ENCODE data around the gene ELK4.

ELK4 gene

DNA sequence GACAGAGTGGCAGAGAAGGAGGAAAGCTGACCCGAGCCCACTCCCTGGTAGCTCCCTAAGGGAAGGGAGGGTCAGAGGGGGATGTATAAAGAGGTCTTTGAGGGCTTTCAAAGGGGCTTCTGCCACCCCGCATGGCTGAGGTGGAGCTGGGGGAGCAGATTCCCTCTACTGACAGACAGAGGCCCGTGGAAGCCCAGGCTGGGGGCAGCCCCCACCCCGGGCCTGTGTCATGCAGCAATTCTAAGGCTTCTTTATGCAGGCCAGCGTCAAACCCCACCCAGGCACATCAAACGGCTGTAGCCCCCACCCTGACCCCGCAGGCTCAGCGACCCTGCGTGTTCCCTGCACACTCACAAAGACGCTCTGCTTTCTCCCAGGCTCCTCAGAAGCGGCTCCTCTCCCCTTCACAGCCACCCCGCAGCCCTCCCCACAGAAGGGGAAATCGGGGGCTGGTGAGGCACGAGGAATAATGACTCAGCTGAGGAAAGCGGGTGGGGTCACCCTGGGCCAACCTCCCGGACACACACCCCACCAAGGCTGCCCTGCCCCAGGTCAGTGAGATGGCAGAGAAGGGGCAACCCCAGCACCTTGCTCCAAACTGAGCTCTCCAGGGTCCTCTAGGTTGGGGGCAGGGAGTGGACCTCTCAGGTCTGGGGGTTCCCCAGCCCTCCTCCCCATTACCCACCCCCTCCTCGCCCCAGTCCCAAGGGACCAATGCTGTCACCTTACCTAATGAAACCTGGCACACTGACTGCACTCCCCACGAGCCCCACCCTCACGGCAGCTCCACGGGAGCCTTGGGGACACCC, 37.7 kb upstream of the ELK4 start:
- H3K9ac ChIP-seq (ENCODE audit: low read depth, low read length): peak overlapping the region; percentile 29; the same call in 1 of the 2 replicates

DNA sequence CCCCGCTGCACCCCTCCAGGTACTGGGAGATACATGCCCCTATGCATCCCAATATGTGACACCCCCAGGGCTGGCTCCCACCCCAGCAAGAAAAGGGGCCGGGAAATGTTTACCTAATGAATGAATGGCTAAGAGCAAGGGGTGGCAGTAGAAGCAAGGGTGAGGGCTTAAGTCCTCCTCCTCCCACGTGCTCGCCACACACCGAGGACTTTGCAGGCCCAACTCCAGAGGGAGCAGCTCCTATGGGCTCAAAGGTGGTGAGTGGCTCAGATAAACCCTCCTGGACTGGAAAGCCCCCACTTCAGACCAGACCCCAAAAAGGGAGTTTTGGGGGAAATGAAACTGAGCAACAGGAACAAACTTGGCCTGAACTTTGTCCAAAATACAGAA, 37.1 kb upstream of the ELK4 start:
- Histone ChIP-seq H3K4me1 (ENCODE audit: insufficient read depth, low read length) (peaks cover 55% of the 10 kb centered on the region), H3K9ac (ENCODE audit: low read depth, low read length) (peak overlapping the region; percentile 8; the same call in 1 of the 2 replicates), H3K9me3 (ENCODE audit: control insufficient read depth, insufficient read depth, low read length) (no peaks in the 10 kb centered on the region), H3K36me3 (ENCODE audit: insufficient read depth, low read length) (no peaks in the 10 kb centered on the region)

More for the DNA sequence above, 37.7 kb upstream of the ELK4 start:
- Histone ChIP-seq H3K4me1 (ENCODE audit: insufficient read depth, low read length) (peaks cover 55% of the 10 kb centered on the region), H3K9me3 (ENCODE audit: control insufficient read depth, insufficient read depth, low read length) (no peaks in the 10 kb centered on the region), H3K36me3 (ENCODE audit: insufficient read depth, low read length) (no peaks in the 10 kb centered on the region)

DNA sequence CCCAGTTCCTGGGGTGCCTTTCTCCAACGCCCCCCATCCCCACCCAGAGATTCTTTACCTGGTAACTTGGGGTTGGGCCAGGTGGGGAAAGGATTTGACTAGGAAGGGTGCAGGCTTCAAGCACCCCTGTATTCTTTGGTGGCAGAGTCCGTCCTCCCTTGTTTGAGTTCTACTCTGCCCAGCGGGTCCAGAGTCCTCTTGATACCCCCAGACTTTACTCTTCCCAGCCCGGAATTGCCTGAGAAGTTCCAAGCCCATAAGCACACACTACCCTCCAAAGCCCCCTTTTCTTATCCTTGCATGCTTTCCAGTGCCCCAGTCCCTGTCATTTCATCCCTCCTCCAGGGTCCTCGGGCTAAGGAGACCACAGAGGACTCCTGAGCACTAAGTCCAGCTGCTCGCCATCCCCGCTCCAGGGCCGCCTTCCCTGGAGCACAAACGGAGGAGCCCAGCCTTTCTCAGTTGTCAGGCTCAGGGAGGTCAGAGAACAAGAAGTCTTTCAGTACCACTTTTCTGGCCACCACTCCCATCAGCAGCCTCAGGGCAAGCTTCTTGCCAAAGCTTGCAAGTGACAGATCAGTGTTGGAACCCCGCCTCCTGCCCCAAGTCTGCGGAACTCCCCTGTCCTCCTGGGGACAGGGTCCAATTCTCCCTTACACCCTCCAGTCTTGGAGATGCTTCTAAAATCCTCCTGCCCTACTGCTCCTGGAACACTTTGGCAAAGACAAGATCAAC, 36.3 kb upstream of the ELK4 start:
- Histone ChIP-seq H3K9me3 (ENCODE audit: control insufficient read depth, insufficient read depth, low read length) (no peaks in the 10 kb centered on the region), H3K4me1 (ENCODE audit: insufficient read depth, low read length) (peaks cover 55% of the 10 kb centered on the region), H3K36me3 (ENCODE audit: insufficient read depth, low read length) (no peaks in the 10 kb centered on the region), H3K9ac (ENCODE audit: low read depth, low read length) (no peak overlapping the region)

DNA sequence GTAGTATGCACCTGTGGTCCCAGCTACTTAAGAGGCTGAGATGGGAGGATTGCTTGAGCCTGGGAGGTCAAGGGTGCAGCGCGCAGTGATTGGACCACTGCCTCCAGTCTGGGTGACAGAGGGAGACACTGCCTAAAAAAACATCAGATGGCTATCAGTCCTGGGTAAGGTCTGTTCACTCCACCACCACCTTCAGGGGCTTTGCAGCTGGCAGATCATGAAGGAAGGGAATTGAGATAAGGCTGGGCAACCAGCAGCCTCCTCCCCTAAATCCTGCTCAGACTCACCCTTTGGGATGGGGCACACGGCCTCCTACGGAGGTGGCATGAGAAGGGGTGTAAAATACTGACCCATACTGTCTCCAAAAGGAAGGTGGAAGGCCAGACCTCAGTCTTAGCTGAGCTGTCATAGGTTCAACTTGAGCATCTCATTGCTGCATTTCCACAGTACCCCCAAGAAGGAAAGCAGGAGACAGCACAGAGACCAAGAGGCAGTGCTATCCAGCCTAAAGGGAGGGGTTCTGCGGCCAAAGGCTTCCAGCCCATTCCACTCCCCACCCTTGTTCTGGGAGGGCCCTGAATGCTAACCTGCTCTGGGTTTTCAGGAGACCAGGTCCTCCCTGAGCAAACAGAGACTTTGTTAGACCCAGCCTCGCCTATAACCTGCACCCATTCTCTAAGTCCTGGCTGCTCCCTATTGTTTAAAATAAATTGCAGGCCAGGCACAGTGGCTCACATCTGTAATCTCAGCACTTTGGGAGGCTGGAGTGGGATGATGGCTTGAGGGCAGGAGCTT, 34.8 kb upstream of the ELK4 start:
- peaks cover 51% of the 10 kb centered on the region for H3K4me1 ChIP-seq (ENCODE audit: insufficient read depth, low read length)
- H3K9me3 ChIP-seq (ENCODE audit: control insufficient read depth, insufficient read depth, low read length): no peaks in the 10 kb centered on the region
- no peaks in the 10 kb centered on the region for H3K36me3 ChIP-seq (ENCODE audit: insufficient read depth, low read length)
- no peak overlapping the region for H3K9ac ChIP-seq (ENCODE audit: low read depth, low read length)

DNA sequence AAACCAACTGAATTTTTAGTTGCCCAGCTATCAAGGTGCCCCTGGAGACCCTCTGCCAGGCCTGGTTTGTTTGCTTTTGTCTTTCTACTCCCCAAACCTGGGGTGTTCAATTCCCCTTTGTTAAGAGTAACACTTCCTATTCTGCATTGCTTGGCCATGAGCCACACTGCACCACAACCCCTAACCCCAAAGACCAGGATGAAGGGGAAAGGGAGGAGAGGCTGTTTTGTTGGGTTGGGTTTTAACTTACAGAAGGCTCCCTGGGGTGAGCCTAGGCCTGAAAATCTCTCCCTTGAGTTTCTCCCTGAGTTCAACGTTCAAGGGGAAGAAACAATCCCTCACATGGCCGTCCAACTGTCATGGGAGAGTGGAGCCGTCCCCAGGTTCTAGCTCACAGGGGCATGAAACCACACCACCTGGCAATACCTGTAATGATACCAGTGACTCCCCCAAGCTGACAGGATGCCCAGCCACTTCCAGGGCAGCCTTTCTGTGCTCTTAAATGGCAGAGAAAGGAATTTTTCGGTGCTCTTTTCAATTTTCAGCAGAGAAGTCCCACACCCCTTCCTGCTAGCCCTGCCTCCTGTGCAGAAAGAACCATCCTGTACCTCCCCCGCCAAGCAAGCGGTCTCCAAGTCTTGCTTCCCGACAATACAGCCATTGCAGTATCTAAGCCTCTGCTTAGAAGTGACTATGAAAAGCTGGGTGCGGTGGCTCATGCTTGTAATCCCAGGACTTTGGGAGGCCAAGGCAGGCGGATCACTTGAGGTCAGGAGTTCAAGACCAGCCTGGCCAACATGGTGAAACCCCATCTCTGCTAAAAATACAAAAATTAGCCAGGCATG, 33.6 kb upstream of the ELK4 start:
- H3K4me1 ChIP-seq (ENCODE audit: insufficient read depth, low read length): peaks cover 48% of the 10 kb centered on the region
- H3K9ac ChIP-seq (ENCODE audit: low read depth, low read length): no peak overlapping the region
- no peaks in the 10 kb centered on the region for H3K9me3 ChIP-seq (ENCODE audit: control insufficient read depth, insufficient read depth, low read length)
- no peaks in the 10 kb centered on the region for H3K36me3 ChIP-seq (ENCODE audit: insufficient read depth, low read length)

DNA sequence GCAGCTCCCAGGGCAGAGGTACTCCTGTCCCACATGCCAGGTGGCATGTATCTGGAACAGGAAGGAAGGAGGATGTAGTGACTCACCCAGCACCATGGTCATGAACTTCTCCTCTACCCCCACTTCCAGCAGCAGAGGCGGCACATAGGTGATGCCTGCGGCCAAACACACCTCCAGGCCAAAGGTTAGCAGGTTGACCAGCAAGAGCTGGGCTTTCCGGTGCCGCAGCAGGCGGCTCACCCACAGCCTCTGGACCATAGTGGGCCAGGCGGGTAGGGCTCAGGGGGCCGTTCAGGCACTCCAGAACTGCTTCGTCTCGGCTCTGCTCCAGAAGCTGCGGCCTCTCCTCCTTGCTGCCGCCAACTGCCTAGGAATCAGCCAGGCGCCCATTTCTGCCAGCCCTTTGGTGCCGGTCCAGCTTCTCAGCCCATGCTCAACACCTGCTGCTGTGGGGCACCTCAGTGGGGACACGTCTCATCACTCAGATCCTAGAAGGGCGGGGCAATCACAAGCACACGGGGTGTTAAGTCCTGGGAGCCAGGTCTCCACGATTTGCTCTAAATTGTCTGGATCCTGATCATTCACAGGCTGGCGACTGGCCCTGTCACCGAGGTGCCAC, 32.7 kb upstream of the ELK4 start:
- Histone ChIP-seq H3K4me1 (ENCODE audit: insufficient read depth, low read length) (peaks cover 38% of the 10 kb centered on the region), H3K9ac (ENCODE audit: low read depth, low read length) (no peak overlapping the region), H3K9me3 (ENCODE audit: control insufficient read depth, insufficient read depth, low read length) (no peaks in the 10 kb centered on the region)

DNA sequence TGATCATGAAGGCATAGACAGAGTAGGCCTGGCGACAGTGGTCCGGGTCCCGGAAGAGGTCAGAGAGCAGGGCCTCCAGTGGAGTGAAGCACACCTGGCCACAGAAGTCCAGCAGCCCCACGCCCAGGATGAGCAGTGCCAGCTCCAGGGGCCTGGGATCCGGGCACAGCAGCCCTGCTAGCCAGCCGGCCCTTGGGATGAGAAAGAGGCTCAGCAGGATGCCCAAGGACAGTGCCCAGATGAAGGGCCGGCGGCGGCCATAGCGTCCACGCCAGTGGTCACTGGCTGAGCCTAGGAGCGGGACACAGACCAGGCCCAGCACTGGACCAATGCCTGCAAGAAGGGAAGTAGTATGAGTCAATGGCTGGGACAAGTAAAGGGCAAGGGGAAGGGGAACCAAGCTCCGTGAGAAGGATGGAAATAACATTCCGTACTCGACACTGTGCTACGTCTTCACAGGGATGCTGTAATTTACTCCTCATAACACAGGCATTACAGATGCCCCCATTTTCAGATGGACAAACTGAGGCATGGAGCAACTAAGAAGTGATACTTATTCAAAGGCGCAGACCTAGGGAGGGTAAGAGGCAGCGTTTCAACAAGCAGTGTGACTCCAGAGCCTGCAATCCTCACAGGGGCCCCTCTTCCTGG, 31.6 kb upstream of the ELK4 start:
- no peak overlapping the region for H3K9ac ChIP-seq (ENCODE audit: low read depth, low read length)
- H3K9me3 ChIP-seq (ENCODE audit: control insufficient read depth, insufficient read depth, low read length): no peaks in the 10 kb centered on the region
- H3K4me1 ChIP-seq (ENCODE audit: insufficient read depth, low read length): peaks cover 27% of the 10 kb centered on the region
- no peaks in the 10 kb centered on the region for H3K36me3 ChIP-seq (ENCODE audit: insufficient read depth, low read length)

More for the DNA sequence above, 32.7 kb upstream of the ELK4 start:
- H3K36me3 ChIP-seq (ENCODE audit: insufficient read depth, low read length): no peaks in the 10 kb centered on the region

DNA sequence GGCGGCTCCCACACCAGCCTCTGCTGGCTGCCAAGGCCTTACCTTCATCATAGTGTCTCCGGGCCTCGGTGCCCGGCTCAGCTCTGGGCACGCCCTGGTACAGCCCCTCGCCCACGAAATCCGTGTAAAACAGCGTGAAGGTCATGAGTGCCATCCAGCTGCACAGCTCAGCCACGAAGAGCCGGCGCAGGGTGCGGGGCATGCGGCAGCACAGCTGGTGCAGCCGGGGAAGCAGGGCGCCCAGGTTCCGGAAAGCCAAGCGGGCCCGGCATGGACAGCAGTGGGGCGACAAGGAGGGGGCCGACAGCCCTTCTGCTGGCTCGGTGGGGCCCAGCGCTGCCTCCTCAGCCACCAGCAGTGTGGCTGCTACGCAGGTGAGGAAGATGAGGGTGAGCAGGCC, 31.0 kb upstream of the ELK4 start:
- Histone ChIP-seq H3K4me1 (ENCODE audit: insufficient read depth, low read length) (peaks cover 23% of the 10 kb centered on the region; the same call in 1 of the 2 replicates), H3K9me3 (ENCODE audit: control insufficient read depth, insufficient read depth, low read length) (no peaks in the 10 kb centered on the region), H3K36me3 (ENCODE audit: insufficient read depth, low read length) (no peaks in the 10 kb centered on the region), H3K9ac (ENCODE audit: low read depth, low read length) (no peak overlapping the region)

DNA sequence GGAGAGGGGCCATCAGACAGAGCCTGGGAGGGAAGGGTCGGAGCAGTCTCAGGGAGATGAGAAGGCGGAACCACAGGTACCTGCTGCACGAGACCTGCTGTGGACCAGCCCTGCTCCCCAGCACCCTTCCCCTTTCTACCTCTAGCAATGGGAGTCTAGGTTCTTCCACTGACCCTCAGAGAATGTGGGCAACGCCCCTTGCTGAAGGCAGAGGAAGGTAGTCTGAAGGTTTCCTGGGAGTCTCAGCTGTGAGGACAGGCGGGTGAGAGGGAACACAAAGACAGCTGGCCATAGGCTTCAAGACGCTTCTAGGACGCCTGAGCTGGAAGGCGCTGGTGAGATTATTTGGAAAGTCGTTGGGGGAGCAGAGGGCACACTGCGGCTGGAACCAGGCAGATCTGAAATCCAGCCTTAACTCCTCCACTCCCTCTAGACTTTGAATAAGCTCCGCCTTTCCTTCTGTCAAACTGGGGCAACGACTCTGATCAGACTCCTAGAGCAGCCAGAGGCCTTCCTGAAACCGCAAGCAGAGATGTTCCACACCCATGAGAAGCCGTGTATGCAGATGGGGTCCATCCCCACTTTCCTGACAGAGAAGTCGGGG, 30.4 kb upstream of the ELK4 start:
- no peaks in the 10 kb centered on the region for H3K36me3 ChIP-seq (ENCODE audit: insufficient read depth, low read length)
- H3K4me1 ChIP-seq (ENCODE audit: insufficient read depth, low read length): peaks cover 23% of the 10 kb centered on the region; the same call in 1 of the 2 replicates
- H3K9ac ChIP-seq (ENCODE audit: low read depth, low read length): no peak overlapping the region
- no peaks in the 10 kb centered on the region for H3K9me3 ChIP-seq (ENCODE audit: control insufficient read depth, insufficient read depth, low read length)

DNA sequence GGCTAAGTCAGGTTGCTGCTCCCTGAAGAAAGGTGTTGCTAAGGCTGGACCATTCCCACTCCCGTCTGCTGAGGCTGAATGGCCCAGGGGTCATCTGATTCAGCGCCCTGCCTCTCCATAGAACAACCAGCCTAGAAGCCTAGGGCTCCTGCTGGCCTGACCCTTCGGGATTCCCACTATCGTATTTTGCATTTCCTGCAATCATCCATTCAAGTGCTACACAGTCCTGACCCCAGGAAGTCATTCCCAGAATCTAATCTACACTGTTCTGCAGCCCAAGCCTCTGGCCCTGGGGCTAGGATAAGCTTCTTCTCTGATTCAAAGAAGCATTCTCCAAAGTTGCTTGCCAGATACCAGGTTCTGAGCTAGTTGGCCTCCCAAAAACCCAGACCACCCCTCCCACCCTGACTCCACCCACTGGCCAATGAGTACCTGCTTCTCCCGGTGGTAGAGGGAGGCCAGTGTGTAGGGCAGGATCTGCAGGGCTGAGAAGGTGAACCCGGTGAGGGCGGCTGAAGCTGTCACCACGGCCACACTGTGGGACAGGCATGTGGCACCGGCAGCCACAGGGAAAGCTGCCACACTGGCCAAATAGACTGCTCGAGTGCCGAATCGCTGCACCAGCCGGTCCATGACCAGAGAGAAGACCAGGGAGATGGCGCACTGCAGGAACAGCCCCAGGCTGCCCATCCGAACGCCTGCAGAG, 29.8 kb upstream of the ELK4 start:
- H3K9ac ChIP-seq (ENCODE audit: low read depth, low read length): no peak overlapping the region
- peaks cover 23% of the 10 kb centered on the region; the same call in 1 of the 2 replicates for H3K4me1 ChIP-seq (ENCODE audit: insufficient read depth, low read length)
- no peaks in the 10 kb centered on the region for H3K36me3 ChIP-seq (ENCODE audit: insufficient read depth, low read length)
- no peaks in the 10 kb centered on the region for H3K9me3 ChIP-seq (ENCODE audit: control insufficient read depth, insufficient read depth, low read length)

DNA sequence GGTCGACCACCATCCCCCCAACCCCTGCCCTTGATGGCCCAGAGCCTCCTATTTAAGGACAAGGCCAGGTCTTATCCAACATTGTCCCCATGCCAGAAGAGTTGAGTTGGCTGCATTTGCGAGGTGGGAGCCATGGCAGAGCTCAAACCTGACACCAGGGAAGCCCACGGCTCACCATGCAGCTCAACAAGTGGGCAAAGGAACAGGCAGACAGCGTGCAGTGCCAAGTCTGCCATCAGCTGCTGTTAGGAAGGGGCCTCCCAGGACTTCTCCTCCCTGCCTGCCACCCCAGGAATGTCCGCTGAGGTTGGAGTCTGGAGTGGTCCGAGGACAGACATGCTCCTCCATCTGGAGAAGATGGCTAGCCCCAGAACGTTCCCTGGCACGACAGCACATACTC, 28.6 kb upstream of the ELK4 start:
- no peaks in the 10 kb centered on the region for H3K36me3 ChIP-seq (ENCODE audit: insufficient read depth, low read length)
- peaks cover 16% of the 10 kb centered on the region; the same call in 1 of the 2 replicates for H3K4me1 ChIP-seq (ENCODE audit: insufficient read depth, low read length)
- no peaks in the 10 kb centered on the region for H3K9me3 ChIP-seq (ENCODE audit: control insufficient read depth, insufficient read depth, low read length)
- H3K9ac ChIP-seq (ENCODE audit: low read depth, low read length): no peak overlapping the region

DNA sequence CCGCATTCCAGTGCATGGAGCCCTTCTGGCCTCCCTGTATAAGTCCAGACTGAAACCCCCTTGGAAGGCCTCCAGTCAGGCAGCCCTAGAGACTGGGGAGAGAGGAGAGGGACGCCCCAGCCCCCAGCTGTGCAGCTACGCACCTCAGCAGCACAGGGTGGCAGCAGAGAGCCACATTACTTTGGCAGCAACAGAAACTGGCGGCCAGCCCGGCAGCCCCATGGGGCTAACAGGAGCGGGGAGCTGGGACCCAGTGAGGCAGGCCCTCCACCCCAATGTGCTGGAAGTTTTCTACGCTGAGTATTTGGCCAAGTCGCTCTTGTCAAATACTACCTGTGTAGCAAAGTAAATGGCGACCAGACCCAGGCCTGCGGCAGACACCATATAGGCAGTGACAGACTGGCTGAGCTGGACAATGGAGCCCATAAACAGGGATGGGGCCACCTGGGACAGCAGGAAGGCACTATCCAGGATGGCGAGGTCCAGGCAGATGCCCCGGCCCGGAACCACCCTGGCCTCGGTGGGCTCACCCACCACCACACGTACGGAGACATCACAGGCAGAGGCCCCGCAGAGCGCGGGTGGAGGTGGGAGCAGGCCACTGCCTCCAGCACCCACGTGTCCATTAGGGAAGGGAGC, 27.3 kb upstream of the ELK4 start:
- H3K9me3 ChIP-seq (ENCODE audit: control insufficient read depth, insufficient read depth, low read length): no peaks in the 10 kb centered on the region
- no peak overlapping the region for H3K9ac ChIP-seq (ENCODE audit: low read depth, low read length)
- no peaks in the 10 kb centered on the region for H3K36me3 ChIP-seq (ENCODE audit: insufficient read depth, low read length)
- H3K4me1 ChIP-seq (ENCODE audit: insufficient read depth, low read length): peaks cover 15% of the 10 kb centered on the region; the same call in 1 of the 2 replicates
